H1 (cell line): Measurements from ENCODE around the gene TTC6. TPM values are rescaled to one million over a fixed set of nuclear protein-coding genes. Genes with fewer than 3 reads are reported as not detected.

ENCODE experiments used
- CTCF ChIA-PET: fragments of 300-600 bp; sonication (Branson Sonifier 250); formaldehyde crosslinking; loops from one replicate; lab custom pipeline; 2021; ENCODE audit not compliant: partially characterized antibody; lab: Charles Lee
- POLR2A ChIA-PET: fragments of 300-600 bp; sonication (Branson Sonifier 250); formaldehyde crosslinking; loops from one replicate; lab custom pipeline; 2021; ENCODE audit warnings: inconsistent platforms; ENCODE audit not compliant: partially characterized antibody; lab: Charles Lee
- DNase-seq, 2 experiments: peaks; one replicate each; pipeline versions ENCODE4 v3.0.0 to v3.0.0-alpha.2; 2010 to 2022; ENCODE audit warnings: low spot score in 2 of 2, low read depth in 1 of 2, mixed read lengths in 1 of 2
- FAIRE-seq: peaks from 2 replicates; lab custom pipeline; 2011; peaks lifted over from hg19 to GRCh38; lab: Jason Lieb, UNC
- H2AFZ ChIP-seq: 2 replicates; pipeline ENCODE4 v1.8.1; 2012; ENCODE audit warnings: low read length, inconsistent platforms
- H2AK5ac ChIP-seq: 2 replicates; pipeline ENCODE4 v1.6.1; 2013; ENCODE audit warnings: low read depth, low read length
- H2BK120ac ChIP-seq: replicated peaks from 2 replicates; pipeline ENCODE3; 2013; ENCODE audit warnings: low read depth, low read length, inconsistent platforms
- H2BK12ac ChIP-seq: 2 replicates; pipeline ENCODE4 v1.6.1; 2013; ENCODE audit warnings: low read depth, low read length
- H2BK15ac ChIP-seq: 2 replicates; pipeline ENCODE4 v1.6.1; 2013; ENCODE audit warnings: low read length
- H2BK20ac ChIP-seq: 2 replicates; pipeline ENCODE4 v1.6.1; 2013; ENCODE audit warnings: low read length
- H2BK5ac ChIP-seq: 2 replicates; pipeline ENCODE4 v1.6.1; 2013; ENCODE audit warnings: low read depth, low read length
- H3K14ac ChIP-seq: 2 replicates; pipeline ENCODE4 v1.6.1; 2013; ENCODE audit warnings: inconsistent platforms; ENCODE audit not compliant: insufficient read length
- H3K18ac ChIP-seq: 2 replicates; pipeline ENCODE4 v1.6.1; 2013; ENCODE audit warnings: low read length; ENCODE audit errors: extremely low read depth
- H3K23ac ChIP-seq: 2 replicates; pipeline ENCODE4 v1.6.1; 2013; ENCODE audit warnings: inconsistent platforms; ENCODE audit not compliant: insufficient read length
- H3K23me2 ChIP-seq: 2 replicates; pipeline ENCODE4 v1.6.1; 2013; ENCODE audit warnings: low read depth, low read length
- H3K27ac ChIP-seq: 2 replicates; pipeline ENCODE4 v1.6.1; 2011; ENCODE audit warnings: low read depth, low read length, inconsistent platforms
- H3K27me3 ChIP-seq, 4 experiments: replicated peaks in 1 of 4; 1 replicate in 1 of 4; 2 replicates in 3 of 4; pipeline versions ENCODE4 v1.6.1 to v1.8.1; 2011 to 2013; ENCODE audit warnings: low read length in 3 of 4, mild to moderate bottlenecking in 3 of 4, inconsistent platforms in 2 of 4, mixed read lengths in 2 of 4, moderate library complexity in 1 of 4; ENCODE audit not compliant: control insufficient read depth in 3 of 4, insufficient read depth in 3 of 4; ENCODE audit errors: extremely low read depth in 1 of 4
- H3K36me3 ChIP-seq, 4 experiments: 2 replicates each; pipeline versions ENCODE4 v1.6.1 to v1.8.1; 2011 to 2013; ENCODE audit warnings: mild to moderate bottlenecking in 4 of 4, low read length in 3 of 4, moderate library complexity in 2 of 4, control low read depth in 1 of 4, inconsistent platforms in 1 of 4; ENCODE audit not compliant: insufficient read depth in 4 of 4, control insufficient read depth in 2 of 4
- H3K4ac ChIP-seq: replicated peaks from 2 replicates; pipeline ENCODE3; 2013; ENCODE audit warnings: low read length, low read depth, mixed read lengths, inconsistent platforms; ENCODE audit not compliant: insufficient read length
- H3K4me1 ChIP-seq, 4 experiments: replicated peaks in 1 of 4; 1 replicate in 1 of 4; 2 replicates in 3 of 4; pipeline versions ENCODE4 v1.6.1 to v1.8.1; 2011 to 2013; ENCODE audit warnings: low read length in 3 of 4, inconsistent platforms in 2 of 4, mixed read lengths in 1 of 4; ENCODE audit not compliant: insufficient read depth in 4 of 4, control insufficient read depth in 3 of 4
- H3K4me2 ChIP-seq, 2 experiments: 2 replicates each; pipeline versions ENCODE4 v1.6.1 to v1.8.1; 2011 to 2013; ENCODE audit warnings: low read depth in 2 of 2, low read length in 2 of 2, control low read depth in 1 of 2, inconsistent platforms in 1 of 2, mild to moderate bottlenecking in 1 of 2; ENCODE audit not compliant: insufficient read depth in 1 of 2
- H3K4me3 ChIP-seq, 4 experiments: fragments of 200-600, 300-600 bp in 1 of 4; sonication (generic), shearing (Covaris generic), sonication (Bioruptor Twin) in 1 of 4; 2 replicates each; pipeline versions ENCODE4 v1.5.1 to v1.8.1; 2011 to 2016; ENCODE audit warnings: low read length in 4 of 4, low read depth in 3 of 4, control low read depth in 2 of 4, inconsistent platforms in 2 of 4, mild to moderate bottlenecking in 2 of 4, mixed read lengths in 1 of 4, moderate library complexity in 1 of 4; ENCODE audit not compliant: insufficient read depth in 2 of 4; ENCODE audit errors: extremely low read depth in 1 of 4
- H3K56ac ChIP-seq: replicated peaks from 2 replicates; pipeline ENCODE3; 2013; ENCODE audit warnings: low read depth, mild to moderate bottlenecking, mixed read lengths, low read length, inconsistent platforms; ENCODE audit not compliant: insufficient read length
- H3K79me1 ChIP-seq: 2 replicates; pipeline ENCODE4 v1.6.1; 2013; ENCODE audit warnings: low read depth, low read length, control low read depth
- H3K79me2 ChIP-seq, 2 experiments: 2 replicates each; pipeline versions ENCODE4 v1.6.1 to v1.8.1; 2012 to 2013; ENCODE audit warnings: low read length in 2 of 2, mild to moderate bottlenecking in 2 of 2, inconsistent platforms in 1 of 2; ENCODE audit not compliant: insufficient read depth in 2 of 2, control insufficient read depth in 1 of 2
- H3K9ac ChIP-seq, 4 experiments: replicated peaks in 1 of 4; 1 replicate in 1 of 4; 2 replicates in 3 of 4; pipeline versions ENCODE4 v1.6.1 to v1.8.1; 2011 to 2013; ENCODE audit warnings: low read depth in 3 of 4, low read length in 3 of 4, control low read depth in 2 of 4, mild to moderate bottlenecking in 2 of 4, moderate library complexity in 2 of 4, inconsistent platforms in 1 of 4; ENCODE audit errors: extremely low read depth in 1 of 4
- H3K9me3 ChIP-seq, 2 experiments: 2 replicates each; pipeline versions ENCODE4 v1.6.1 to v1.8.1; 2012 to 2013; ENCODE audit warnings: mild to moderate bottlenecking in 2 of 2, moderate library complexity in 2 of 2, control low read depth in 1 of 2, inconsistent platforms in 1 of 2, low read depth in 1 of 2, low read length in 1 of 2, mixed read lengths in 1 of 2; ENCODE audit not compliant: insufficient read depth in 2 of 2
- H4K20me1 ChIP-seq, 2 experiments: replicated peaks in 1 of 2; 2 replicates each; pipeline versions ENCODE3 to v1.8.1; 2011 to 2013; ENCODE audit warnings: inconsistent platforms in 2 of 2, low read length in 2 of 2, mild to moderate bottlenecking in 1 of 2; ENCODE audit not compliant: insufficient read depth in 2 of 2, control insufficient read depth in 1 of 2
- H4K5ac ChIP-seq: 2 replicates; pipeline ENCODE4 v1.6.1; 2013; ENCODE audit warnings: low read length, low read depth, mixed read lengths, inconsistent platforms; ENCODE audit not compliant: insufficient read length
- H4K8ac ChIP-seq: 2 replicates; pipeline ENCODE4 v1.8.0; 2013; ENCODE audit warnings: mild to moderate bottlenecking, moderate library complexity, low read length, inconsistent platforms; ENCODE audit not compliant: insufficient read depth; ENCODE audit errors: extremely low read depth
- H4K91ac ChIP-seq: replicated peaks from 2 replicates; pipeline ENCODE3; 2013; ENCODE audit warnings: low read length, mixed read lengths, inconsistent platforms; ENCODE audit not compliant: insufficient read length
- CEBPB ChIP-seq: IDR thresholded peaks from 2 replicates; pipeline ENCODE4 v1.6.1; 2012; ENCODE audit warnings: low read depth, low read length
- CHD2 ChIP-seq: IDR thresholded peaks from 2 replicates; pipeline ENCODE4 v1.6.1; 2012; ENCODE audit warnings: low read length, improper control_type of control experiment
- EP300 ChIP-seq, 2 experiments: IDR thresholded peaks; 1 replicate in 1 of 2; 2 replicates in 1 of 2; pipeline ENCODE4 v1.6.1; 2011 to 2012; ENCODE audit warnings: low read depth in 2 of 2, low read length in 2 of 2, mild to moderate bottlenecking in 2 of 2, borderline replicate concordance in 1 of 2, inconsistent platforms in 1 of 2, moderate library complexity in 1 of 2
- JUND ChIP-seq: IDR thresholded peaks from 2 replicates; pipeline ENCODE4 v1.6.1; 2011; ENCODE audit warnings: mild to moderate bottlenecking, improper control_type of control experiment, low read length
- NANOG ChIP-seq: IDR thresholded peaks from 2 replicates; pipeline ENCODE4 v1.6.1; 2011; ENCODE audit warnings: low read length, low read depth, mild to moderate bottlenecking, inconsistent platforms; ENCODE audit not compliant: insufficient read depth, poor library complexity, severe bottlenecking
- POLR2A ChIP-seq, 2 experiments: IDR thresholded peaks; 1 replicate in 1 of 2; 2 replicates in 1 of 2; pipeline ENCODE4 v1.6.1; 2011; ENCODE audit warnings: low read depth in 2 of 2, low read length in 2 of 2, mild to moderate bottlenecking in 2 of 2; ENCODE audit errors: control extremely low read depth in 1 of 2
- RFX5 ChIP-seq: IDR thresholded peaks from 2 replicates; pipeline ENCODE4 v1.6.1; 2011; ENCODE audit warnings: low read depth, low read length, improper control_type of control experiment, borderline replicate concordance
- RNF2 ChIP-seq: fragments of 200-900, 300-1000 bp; sonication (generic); IDR thresholded peaks from 2 replicates; pipeline ENCODE4 v1.7.1; 2016; ENCODE audit warnings: borderline replicate concordance, low read depth, mild to moderate bottlenecking, antibody characterized with exemption, low read length; ENCODE audit not compliant: poor library complexity, severe bottlenecking; ENCODE audit errors: missing control alignments
- SP2 ChIP-seq: IDR thresholded peaks from 2 replicates; pipeline ENCODE4 v1.6.1; 2012; ENCODE audit warnings: mild to moderate bottlenecking, low read length, inconsistent platforms
- TAF7 ChIP-seq: optimal IDR thresholded peaks from 2 replicates; pipeline ENCODE3; 2011; ENCODE audit warnings: low read depth, mild to moderate bottlenecking, inconsistent platforms, low read length, moderate library complexity, borderline replicate concordance
- TEAD4 ChIP-seq: IDR thresholded peaks from 2 replicates; pipeline ENCODE4 v1.6.1; 2012; ENCODE audit warnings: low read depth, low read length, inconsistent platforms, mixed read lengths
- WGBS, 2 experiments: shearing (Covaris generic) in 1 of 2; methylation state at CpG; one replicate each; pipeline versions ENCODE4 v1.1.6 to v1.1.7; 2013 to 2015; ENCODE audit warnings: low lambda C conversion rate in 2 of 2, mixed read lengths in 2 of 2, inconsistent platforms in 1 of 2, low coverage in 1 of 2, missing lambda C conversion rate in 1 of 2; ENCODE audit not compliant: insufficient replicate concordance in 2 of 2, insufficient coverage in 1 of 2, insufficient read length in 1 of 2; ENCODE audit errors: extremely low coverage in 1 of 2, missing lambda C conversion rate in 1 of 2; 5-methylcytosine and 5-hydroxymethylcytosine counted together
- polyA plus RNA-seq, 7 experiments: library from polyadenylated mRNA; depleted of rRNA in 3 of 7; stranded (reverse) in 5 of 7; unstranded in 2 of 7; fragments of >200 nt in 5 of 7; fragments of 200-250 nt in 2 of 7; gene quantifications; 1 replicate in 5 of 7; 2 replicates in 1 of 7; 4 replicates in 1 of 7; pipeline versions ENCODE4 v1.2.1 to v1.2.3, GENCODE V29; 2011 to 2013; ENCODE audit warnings: missing spikeins in 2 of 7, mixed read lengths in 2 of 7
- total RNA-seq: library from RNA; stranded (reverse); fragmentation: NEBNext Ultra II Directional; extraction: Animal tissue kit (Norgen Biotek cat#: 25700); gene quantifications from 2 replicates; pipeline ENCODE4 v1.2.1, GENCODE V29; 2021
- TF ChIP-seq, protein P1 (sequence below): IDR thresholded peaks from 2 replicates; pipeline ENCODE4 v1.6.1; 2012; ENCODE audit warnings: inconsistent platforms

TTC6 gene
- total and polyA plus RNA-seq, 2 of the 8 experiments (the other 6 are each of a cell fraction or from before 2014, with no cell fraction given): 0.02 TPM; not detected in 1

DNA sequence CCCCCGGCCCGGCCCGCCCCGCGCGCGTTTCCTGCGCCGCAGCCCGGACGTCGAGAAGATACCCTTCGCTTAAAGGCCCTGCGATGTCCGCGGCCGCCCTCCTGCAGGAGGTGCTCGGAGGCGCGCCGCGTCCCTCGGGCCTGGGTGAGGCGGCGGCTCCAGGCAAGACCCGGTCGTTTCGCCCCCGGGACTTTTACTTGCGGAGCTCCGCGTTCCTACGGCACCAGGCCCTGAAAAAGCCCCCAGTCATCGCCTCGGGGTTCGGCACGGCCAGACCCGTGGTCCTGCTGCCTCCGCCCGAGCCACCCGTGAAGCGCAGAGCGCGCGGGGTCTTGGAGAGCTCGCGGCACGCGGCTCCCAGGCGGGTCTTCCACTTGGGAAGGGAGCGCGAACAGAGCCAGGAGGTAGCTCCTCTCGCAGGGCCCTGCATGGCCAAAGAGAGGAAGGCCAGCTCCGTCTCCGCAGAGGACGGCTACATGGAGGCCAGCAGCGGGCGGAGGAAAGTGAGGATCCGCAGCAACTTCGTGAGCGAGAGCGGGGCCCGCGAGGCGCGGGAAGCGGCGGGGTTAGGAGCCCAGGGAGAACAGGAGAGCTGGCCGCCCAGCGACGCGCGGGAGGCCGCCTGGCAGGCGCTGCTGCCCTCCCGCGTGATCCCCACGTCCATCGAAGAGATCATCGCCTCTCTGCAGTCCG, 26.9 kb downstream of the TTC6 start:
- H3K4me1 ChIP-seq: no peaks in the 10 kb centered on the region
- H4K5ac ChIP-seq: no peak overlapping the region
- H3K4me3 ChIP-seq: peak overlapping the region; percentile 16 to 61 (median 36)
- peaks cover 16 to 40% (median 31%) of the 10 kb centered on the region in 4 experiments for H3K27me3 ChIP-seq
- 0 out of 2 replicates have a peak overlapping the region, but pooled peaks have one; percentile 55 for H2BK12ac ChIP-seq
- H3K14ac ChIP-seq: no peak overlapping the region
- H4K8ac ChIP-seq: peak overlapping the region; percentile 88; the same call in 1 of the 2 replicates
- H3K4ac ChIP-seq: no peak overlapping the region
- H3K23me2 ChIP-seq: peaks cover 8% of the 10 kb centered on the region; the same call in 1 of the 2 replicates
- no peaks in the 10 kb centered on the region for H3K79me2 ChIP-seq
- H3K27ac ChIP-seq: no peak overlapping the region
- no peak overlapping the region; a peak in 2 of 7 replicates for H3K9ac ChIP-seq
- peak overlapping the region; percentile 75 to 86 for H3K4me2 ChIP-seq
- no peaks in the 10 kb centered on the region for H3K79me1 ChIP-seq
- H2BK120ac ChIP-seq: no peak overlapping the region
- no peak overlapping the region for H2BK20ac ChIP-seq
- H3K36me3 ChIP-seq: no peaks in the 10 kb centered on the region
- POLR2A ChIA-PET: interaction anchor here (0.7 to 1.6 kb wide), 3 partner anchors 10 to 22 kb away, joined by 3 to 4 read pairs (median 3); no protein-coding TSS in a partner anchor
- H3K23ac ChIP-seq: no peak overlapping the region
- peak overlapping the region; percentile 87 for H3K18ac ChIP-seq
- H3K9me3 ChIP-seq: no peaks in the 10 kb centered on the region
- CTCF ChIA-PET: interaction anchor here (0.6 to 5.3 kb wide), 9 partner anchors 12 to 253 kb away, joined by 3 to 37 read pairs (median 5); partner anchors contain the start of genes FOXA1 and TTC6
- peak overlapping the region; percentile 71; the same call in 1 of the 2 replicates for H2AFZ ChIP-seq
- no peak overlapping the region for H2BK5ac ChIP-seq
- H4K91ac ChIP-seq: no peak overlapping the region
- WGBS, 2 experiments: 3% methylated on average over 74 of the region's 81 CpGs; no CpG with 5 or more reads in 1 of the 2 experiments
- no peaks in the 10 kb centered on the region for H4K20me1 ChIP-seq
- H2BK15ac ChIP-seq: peak overlapping the region; percentile 29; the same call in 1 of the 2 replicates
- H2AK5ac ChIP-seq: no peak overlapping the region
- no peak overlapping the region for H3K56ac ChIP-seq
- FAIRE-seq (no peak), DNase-seq (peak in 1 of 2 experiments; percentile 76)
- TF ChIP-seq CHD2 (no peak), SP2 (no peak), JUND (no peak), RNF2 (peak; percentile 68), TEAD4 (no peak), POLR2A (IDR thresholded peaks at IDR 0.05; ENCODE audit: control extremely low read depth in 1 of 2, low read depth in 2 of 2, low read length in 2 of 2) (no peak), RFX5 (no peak), EP300 (IDR thresholded peaks at IDR 0.05; ENCODE audit: borderline replicate concordance in 1 of 2, low read depth in 2 of 2, low read length in 2 of 2) (no peak), NANOG (no peak), TAF7 (no peak), CEBPB (no peak)
- TF ChIP-seq, protein P1, sequence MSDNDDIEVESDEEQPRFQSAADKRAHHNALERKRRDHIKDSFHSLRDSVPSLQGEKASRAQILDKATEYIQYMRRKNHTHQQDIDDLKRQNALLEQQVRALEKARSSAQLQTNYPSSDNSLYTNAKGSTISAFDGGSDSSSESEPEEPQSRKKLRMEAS: peak; percentile 91
